ENCODE measurements around the gene OR14A16. TPM values are rescaled to one million over a fixed set of nuclear protein-coding genes. Genes with fewer than 3 reads are reported as not detected.

The OR14A16 gene
- total and polyA plus RNA-seq, 8 donors, result not detected

DNA sequence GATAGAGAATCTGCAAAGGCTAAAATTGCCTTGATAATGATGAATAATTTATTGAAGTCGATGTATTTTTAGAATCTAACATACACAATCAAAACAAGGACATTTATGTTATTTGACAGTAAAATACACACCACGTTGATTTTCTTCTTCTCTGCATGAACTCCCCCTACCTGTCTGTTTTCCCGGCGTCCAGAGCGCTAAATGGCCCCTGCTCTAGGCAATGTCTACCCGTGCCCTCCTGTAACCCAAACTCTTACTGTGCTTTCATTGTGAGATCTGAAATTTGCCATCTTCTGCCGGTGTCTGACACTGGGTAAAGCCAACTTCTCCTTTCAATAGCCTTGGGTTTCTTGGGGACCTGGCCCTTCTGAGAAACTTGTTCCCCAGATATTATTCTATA is 24.4 kb upstream of the OR14A16 start:
- no peak overlapping the region for H3K27ac ChIP-seq
- DNase-seq, result no peak
- no peak for FAIRE-seq
- no peak overlapping the region for H3K4me3 ChIP-seq
- ATAC-seq, result no peak
- WGBS, 2 donors, result 63 to 73% methylated on average over 7 of the region's 7 CpGs
- no peaks in the 10 kb centered on the region for H3K36me3 ChIP-seq
- intact Hi-C loops (cut with DNase I), result no loop called here
- no peaks in the 10 kb centered on the region for H3K9me3 ChIP-seq
- H3K27me3 ChIP-seq, result no peaks in the 10 kb centered on the region
- TF ChIP-seq, protein P1, sequence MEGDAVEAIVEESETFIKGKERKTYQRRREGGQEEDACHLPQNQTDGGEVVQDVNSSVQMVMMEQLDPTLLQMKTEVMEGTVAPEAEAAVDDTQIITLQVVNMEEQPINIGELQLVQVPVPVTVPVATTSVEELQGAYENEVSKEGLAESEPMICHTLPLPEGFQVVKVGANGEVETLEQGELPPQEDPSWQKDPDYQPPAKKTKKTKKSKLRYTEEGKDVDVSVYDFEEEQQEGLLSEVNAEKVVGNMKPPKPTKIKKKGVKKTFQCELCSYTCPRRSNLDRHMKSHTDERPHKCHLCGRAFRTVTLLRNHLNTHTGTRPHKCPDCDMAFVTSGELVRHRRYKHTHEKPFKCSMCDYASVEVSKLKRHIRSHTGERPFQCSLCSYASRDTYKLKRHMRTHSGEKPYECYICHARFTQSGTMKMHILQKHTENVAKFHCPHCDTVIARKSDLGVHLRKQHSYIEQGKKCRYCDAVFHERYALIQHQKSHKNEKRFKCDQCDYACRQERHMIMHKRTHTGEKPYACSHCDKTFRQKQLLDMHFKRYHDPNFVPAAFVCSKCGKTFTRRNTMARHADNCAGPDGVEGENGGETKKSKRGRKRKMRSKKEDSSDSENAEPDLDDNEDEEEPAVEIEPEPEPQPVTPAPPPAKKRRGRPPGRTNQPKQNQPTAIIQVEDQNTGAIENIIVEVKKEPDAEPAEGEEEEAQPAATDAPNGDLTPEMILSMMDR (IDR thresholded peaks at IDR 0.05), result no peak
- H3K4me1 ChIP-seq, result no peaks in the 10 kb centered on the region

DNA sequence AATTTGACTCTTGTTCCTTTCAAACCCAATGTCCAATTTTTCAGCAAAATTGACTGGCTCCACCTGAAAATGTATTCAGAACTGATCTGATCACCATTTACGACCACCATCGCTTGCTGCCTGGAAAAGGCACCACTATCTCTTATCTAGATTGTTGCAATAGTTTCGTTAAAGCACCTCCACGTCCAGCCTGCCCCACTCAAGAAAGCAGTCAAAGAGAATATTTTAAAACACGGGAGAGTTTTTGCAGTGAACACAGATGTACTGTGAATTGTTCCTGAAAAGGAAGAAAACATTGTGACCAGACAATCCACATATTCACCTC is 21.7 kb upstream of the OR14A16 start:
- H3K4me1 ChIP-seq, result no peaks in the 10 kb centered on the region
- intact Hi-C loops (cut with DNase I), result no loop called here
- WGBS, 2 donors, result 42 to 54% methylated on average over 5 of the region's 5 CpGs
- H3K27me3 ChIP-seq, result no peaks in the 10 kb centered on the region
- TF ChIP-seq, protein P1 (IDR thresholded peaks at IDR 0.05), result no peak
- H3K36me3 ChIP-seq, result no peaks in the 10 kb centered on the region
- H3K27ac ChIP-seq, result no peak overlapping the region
- no peak for DNase-seq
- no peak overlapping the region for H3K4me3 ChIP-seq
- H3K9me3 ChIP-seq, result no peaks in the 10 kb centered on the region
- ATAC-seq, result no peak
- no peak for FAIRE-seq

DNA sequence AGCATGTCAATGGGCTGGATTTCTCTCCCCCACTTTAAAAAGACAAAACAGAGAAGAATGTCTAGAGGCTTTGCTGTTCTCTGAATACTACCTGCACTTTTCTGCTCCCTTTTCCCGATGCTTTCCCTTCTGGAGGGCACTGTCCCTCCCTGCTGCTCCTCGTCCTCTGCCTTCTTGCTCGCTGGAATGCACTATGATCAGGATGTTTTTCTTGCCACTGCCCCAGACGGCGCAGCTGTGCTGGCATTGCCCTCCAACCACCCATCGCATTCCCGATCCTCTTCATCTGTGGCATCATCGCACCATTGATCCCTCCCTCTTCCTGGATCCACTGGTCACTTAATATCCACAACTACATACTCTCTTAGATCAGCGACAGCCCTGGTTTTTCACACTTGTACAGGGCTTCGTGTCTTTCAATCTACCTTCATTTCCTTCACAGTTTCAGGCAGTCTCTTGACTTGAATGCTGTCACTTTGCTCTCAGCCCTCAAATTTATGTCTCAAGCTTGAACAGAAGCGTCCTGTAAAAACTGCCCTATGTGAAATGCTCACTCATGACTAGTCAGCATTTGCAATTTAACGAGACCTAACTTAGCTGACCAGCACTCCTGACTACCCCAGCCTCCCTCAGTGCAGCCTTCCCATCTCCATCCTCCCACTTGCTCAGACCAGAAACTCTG is 21.2 kb upstream of the OR14A16 start:
- H3K9me3 ChIP-seq, result no peaks in the 10 kb centered on the region
- FAIRE-seq, result no peak
- no peaks in the 10 kb centered on the region for H3K27me3 ChIP-seq
- 50 to 68% methylated on average over 12 of the region's 12 CpGs for WGBS, 2 donors
- no peak overlapping the region for H3K27ac ChIP-seq
- TF ChIP-seq, protein P1 (IDR thresholded peaks at IDR 0.05), result no peak
- H3K4me3 ChIP-seq, result no peak overlapping the region
- DNase-seq, result no peak
- H3K36me3 ChIP-seq, result no peaks in the 10 kb centered on the region
- H3K4me1 ChIP-seq, result no peaks in the 10 kb centered on the region
- ATAC-seq, result no peak
- intact Hi-C loops (cut with DNase I), result no loop called here

DNA sequence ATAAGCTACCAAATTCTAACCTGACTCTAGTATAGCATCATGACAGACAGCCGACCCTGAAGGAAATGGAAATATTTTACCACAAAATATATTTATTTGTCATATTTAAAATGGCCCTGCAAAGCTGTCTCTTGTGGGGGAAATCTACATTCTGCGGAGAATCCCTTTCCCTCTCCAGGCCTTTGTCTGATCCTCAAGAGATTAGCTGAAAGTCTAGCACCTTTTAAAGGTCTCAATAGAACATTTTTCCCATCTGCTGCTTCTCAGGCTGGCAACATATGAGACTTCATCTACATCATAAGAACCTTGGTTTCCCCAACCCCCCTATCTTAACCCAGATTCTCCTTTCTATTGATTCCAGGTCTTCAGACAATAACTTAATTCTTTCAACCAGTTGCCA is 19.5 kb upstream of the OR14A16 start:
- Histone ChIP-seq H3K27me3 (no peaks in the 10 kb centered on the region), H3K4me3 (no peak overlapping the region), H3K4me1 (no peaks in the 10 kb centered on the region), H3K36me3 (no peaks in the 10 kb centered on the region), H3K27ac (no peak overlapping the region), H3K9me3 (no peaks in the 10 kb centered on the region)
- FAIRE-seq (no peak), ATAC-seq (no peak), DNase-seq (no peak)
- TF ChIP-seq, protein P1 (IDR thresholded peaks at IDR 0.05), result no peak
- intact Hi-C loops (cut with DNase I), result no loop called here
- 45 to 62% methylated on average over 2 of the region's 2 CpGs for WGBS, 2 donors

DNA sequence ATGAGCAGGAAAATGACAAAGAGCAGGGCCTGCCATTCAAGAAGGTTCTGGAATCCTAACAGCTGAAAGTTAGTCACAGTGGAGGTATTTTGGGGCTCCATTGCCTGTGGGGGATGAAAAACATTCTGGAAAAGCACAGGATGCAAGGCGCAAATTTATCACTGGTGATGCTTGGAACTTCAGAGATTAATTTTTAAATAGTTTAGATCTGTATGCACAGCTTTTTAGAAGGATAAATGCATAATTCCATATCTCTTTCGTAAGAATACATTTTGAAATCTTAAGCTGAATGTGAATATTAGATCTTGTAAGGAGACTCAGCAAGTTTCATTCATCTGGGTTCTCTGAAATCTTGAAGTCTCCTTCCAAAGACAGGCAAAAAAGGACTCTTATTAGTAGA is 17.9 kb upstream of the OR14A16 start, which contains the start of gene OR11L1:
Gene OR11L1, minus strand, starts transcription at position 101 of the 400 bp plus-strand sequence. Its CDS starts 0 bp downstream, at position 101.
- Histone ChIP-seq H3K27ac (no peak within 1 kb of the TSS), H3K4me3 (no peak within 1 kb of the TSS), H3K36me3 (no peaks in the 10 kb centered on the region), H3K27me3 (no peaks in the 10 kb centered on the region), H3K9me3 (no peaks in the 10 kb centered on the region), H3K4me1 (no peaks in the 10 kb centered on the region)
- 62 to 68% methylated on average over 2 of the region's 2 CpGs for WGBS, 2 donors
- FAIRE-seq (no peak), ATAC-seq (no peak), DNase-seq (no peak)
- TF ChIP-seq, protein P1 (IDR thresholded peaks at IDR 0.05), result no peak
- intact Hi-C loops (cut with DNase I), result no loop called here
